Glomerular visceral epithelial cell (primary cell): Measurements from ENCODE around the gene TUBA1A.
"Not testable (repeated sequence)": the region's sequence is repeated elsewhere in the genome, so short reads cannot be mapped to it uniquely, and the experiment has no call there.

Source experiments
- DNase-seq: peaks from one replicate; pipeline ENCODE4 v3.0.0-alpha.2; 2016; ENCODE audit errors: extremely low spot score

The TUBA1A gene

DNA sequence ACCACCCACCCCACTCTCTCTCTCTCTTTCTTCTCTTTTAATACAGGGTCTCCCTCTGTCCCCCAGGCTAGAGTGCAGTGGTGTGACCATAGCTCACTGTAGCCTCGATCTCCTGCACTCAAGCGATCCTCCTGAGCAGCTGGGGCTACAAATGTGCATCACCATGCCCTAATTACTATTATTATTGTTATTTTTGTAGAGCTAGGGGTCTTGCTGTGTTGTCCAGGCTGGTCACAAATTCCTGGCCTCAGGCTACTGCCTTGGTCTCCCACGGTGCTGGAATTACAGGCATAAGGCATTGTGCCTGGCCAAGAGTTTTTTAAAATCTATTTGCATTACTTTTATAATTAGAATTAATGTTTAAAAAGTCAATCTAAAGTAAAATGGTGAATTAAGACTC, 34.7 kb downstream of the TUBA1A start:
- DNase-seq: no peak

GRCh38 chr12:49147384-49147783, 41.5 kb downstream of the TUBA1A start:
- DNase-seq: no peak

DNA sequence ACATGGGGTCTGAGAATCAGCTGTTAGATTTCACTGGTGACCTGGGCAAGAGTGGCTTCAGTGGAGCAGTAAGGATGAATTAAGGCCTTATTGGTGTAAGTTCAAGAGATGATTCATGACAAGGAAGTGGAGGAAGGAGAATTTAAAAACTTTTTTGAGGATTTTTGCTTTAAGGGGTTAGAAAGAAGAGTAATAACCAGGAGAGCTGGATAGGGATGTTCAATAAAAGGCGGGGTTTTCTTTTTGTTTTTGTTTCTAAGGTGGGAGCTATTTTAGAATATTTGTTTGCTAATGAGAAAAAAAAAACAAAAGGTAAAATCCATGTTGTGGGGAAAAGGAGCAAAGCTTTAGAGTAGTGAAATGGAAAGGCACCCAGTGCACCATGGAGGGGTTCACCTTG, 42.5 kb downstream of the TUBA1A start:
- DNase-seq: no peak

DNA sequence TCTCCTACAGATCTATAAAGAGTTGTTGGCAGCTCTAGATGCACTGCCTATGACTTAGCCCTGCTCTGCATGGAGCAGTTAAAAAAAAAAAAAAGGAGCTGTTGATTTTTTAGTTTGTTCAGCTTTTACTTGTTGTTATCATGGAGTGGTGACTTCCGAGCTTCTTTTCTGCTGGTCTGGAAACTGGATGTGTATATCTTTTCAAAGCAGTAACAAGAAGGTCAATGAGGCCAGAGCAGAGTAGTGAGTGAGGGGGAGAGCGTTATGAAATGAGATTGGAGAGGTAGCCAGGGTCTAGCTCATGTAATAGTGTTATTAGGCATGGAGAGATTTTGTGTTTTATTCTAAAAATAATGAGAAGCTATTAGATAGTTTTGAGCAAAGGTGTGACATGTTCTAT, 44.5 kb downstream of the TUBA1A start:
- no peak for DNase-seq

DNA sequence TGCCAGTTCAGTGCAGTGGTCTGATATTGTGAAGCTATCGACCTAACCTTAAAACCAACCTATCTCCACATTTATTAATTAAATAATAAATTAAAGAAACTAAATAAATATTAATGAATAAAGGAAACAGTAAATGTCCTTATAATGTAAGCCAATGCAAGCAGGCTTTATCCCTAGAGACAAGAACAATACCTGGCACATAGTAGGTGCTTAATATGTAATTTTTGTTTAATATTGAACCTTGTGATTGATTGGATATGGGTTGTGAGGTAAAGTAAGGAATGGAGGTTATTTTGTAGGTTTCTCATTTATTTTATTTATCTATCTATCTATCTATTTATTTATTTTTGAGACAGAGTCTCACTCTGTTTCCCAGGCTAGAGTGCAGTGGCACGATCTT, 49.9 kb downstream of the TUBA1A start:
- DNase-seq: no peak

- DNase-seq: no peak
Observed at GRCh38 chr12:49138587-49138986, 50.3 kb downstream of the TUBA1A start.

DNA sequence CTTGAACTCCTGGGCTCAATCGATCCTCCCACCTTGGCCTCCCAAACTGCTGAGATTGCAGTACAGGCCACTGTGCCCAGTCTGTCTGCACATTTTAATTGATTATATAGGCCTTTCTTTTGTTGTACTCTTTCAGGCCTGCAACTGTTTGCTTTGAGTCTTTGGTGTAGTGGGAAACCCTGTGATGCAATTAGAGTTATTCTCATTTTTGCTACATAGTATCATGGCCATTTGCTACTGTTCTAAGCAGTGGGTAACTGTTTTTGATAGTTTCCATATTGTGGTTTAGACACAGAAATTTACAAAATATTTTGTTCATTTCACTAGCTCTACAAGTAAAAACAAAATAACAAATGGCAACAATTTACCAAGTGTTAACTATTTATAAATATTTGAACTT, 51.4 kb downstream of the TUBA1A start:
- no peak for DNase-seq

- DNase-seq: not testable (repeated sequence)
Observed at GRCh38 chr12:49136997-49137396, 51.9 kb downstream of the TUBA1A start.
